GM21723 (cell line): Measurements from ENCODE around the gene RABGAP1.
"Not testable (repeated sequence)": the region's sequence is repeated elsewhere in the genome, so short reads cannot be mapped to it uniquely, and the experiment has no call there.

Experiments used
- ATAC-seq: cut with Tn5 transposase; IDR thresholded peaks from one replicate; pipeline ENCODE4 v1.9.1; 2021; ENCODE audit warnings: mild to moderate bottlenecking, moderate library complexity; ENCODE audit not compliant: unreplicated experiment

The RABGAP1 gene

GRCh38 chr9:122940749-122941581 is at the start of gene RABGAP1:
Gene RABGAP1 (plus strand): TSS chr9:122941020. CDS start chr9:122957060, 16,040 bp downstream.
- peak; percentile 95 for ATAC-seq

DNA sequence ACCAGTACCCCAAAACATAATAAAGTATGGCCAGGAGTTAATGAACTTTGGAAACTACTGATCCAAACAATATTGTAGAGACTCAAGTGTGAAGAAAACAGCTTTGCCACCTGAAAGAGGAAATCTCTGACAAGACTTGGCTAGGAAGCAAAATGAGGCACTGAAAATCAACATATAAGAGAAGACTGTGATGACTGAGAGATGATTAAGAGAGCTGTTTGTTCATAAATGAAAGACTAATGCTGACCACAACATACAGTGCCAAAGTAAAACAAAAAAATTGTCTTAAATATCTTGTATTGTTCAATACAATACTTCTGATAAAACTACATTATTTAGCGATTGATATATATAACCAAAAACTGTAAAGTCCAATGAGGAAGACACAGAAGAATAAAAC is 42.9 kb upstream of the RABGAP1 start:
- ATAC-seq, result no peak

- ATAC-seq, result no peak
These were observed 40.0 kb upstream of the RABGAP1 start for GRCh38 chr9:122900791-122901190.

GRCh38 chr9:122904466-122904822 is 36.4 kb upstream of the RABGAP1 start:
- peak; percentile 20 for ATAC-seq

DNA sequence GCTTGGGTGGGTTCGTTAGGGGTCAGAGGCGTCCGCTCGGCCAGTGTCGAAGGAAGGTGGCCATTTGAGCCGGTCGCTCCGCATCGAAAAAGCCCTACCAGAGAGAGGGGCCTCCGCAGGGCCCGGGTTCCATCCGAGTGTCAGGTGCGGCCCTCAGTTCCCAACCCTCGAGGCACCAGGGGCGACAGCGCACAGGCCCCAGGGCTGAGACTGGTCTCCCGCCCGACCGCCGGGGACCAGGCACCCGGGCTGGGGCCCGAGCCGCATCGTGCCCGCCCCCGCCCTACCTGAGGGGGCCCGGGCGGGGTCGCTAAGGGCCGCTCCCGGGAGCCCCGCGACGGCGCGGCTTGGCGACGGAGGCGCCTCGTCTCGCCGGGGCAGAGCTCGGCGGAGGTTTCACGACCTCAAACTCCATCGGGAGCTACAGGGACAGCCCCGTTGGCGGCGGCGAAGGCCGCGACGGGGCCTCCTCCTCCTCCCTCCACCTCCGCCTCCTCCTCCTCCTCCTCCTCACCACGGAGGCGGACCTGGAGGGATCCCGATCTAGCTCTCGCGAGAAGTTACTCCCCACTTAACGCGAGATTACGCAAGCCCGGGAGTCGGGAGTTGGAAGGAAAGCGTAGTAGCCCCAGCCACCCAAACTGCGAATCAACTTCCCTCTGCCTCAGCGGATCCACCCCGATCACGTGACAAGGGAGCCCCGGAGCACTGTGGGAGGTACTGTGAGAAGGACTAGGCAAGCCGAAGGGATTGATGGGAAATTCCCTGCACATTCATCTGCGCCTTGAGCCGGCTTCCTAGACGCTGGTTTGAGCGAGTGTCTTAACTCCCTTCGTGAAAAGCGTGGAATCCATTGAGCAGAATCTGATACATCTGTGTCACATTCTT is 35.8 kb upstream of the RABGAP1 start, which contains the start of gene RC3H2:
Gene RC3H2, minus strand, starts transcription at position 537 of the 888 bp plus-strand sequence. CDS start 7,850 bp downstream, outside the sequence.
- ATAC-seq, result peak; percentile 84

- not testable (repeated sequence) for ATAC-seq
These were observed 34.7 kb upstream of the RABGAP1 start for GRCh38 chr9:122906122-122906521.

- ATAC-seq, result no peak
These were observed 28.2 kb upstream of the RABGAP1 start for GRCh38 chr9:122912671-122912963.

- peak; percentile 97 for ATAC-seq
These were observed 27.7 kb upstream of the RABGAP1 start, which contains the start of gene ZBTB6 for GRCh38 chr9:122912964-122913673. Gene ZBTB6 (minus strand): TSS chr9:122913323. CDS start chr9:122912072, 1,251 bp downstream.

DNA sequence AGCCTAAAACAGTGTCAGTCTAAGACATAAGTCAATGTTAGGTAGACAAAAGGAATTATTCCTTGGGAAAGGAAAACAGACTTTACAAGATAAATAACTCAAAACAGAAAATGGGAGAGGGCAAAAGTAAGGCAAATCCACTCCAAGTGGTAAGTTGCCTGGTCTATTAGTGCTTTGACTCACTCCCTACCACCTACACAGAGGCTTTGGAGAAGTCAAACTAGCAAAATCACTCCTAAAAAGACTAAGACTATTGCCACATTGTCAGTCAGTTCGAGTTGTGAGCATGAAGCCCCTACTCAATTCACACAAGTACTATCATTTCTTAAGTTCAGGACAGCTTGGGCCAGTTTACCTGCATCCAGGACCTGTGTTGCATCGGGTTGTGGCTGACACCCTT is 22.5 kb upstream of the RABGAP1 start:
- ATAC-seq, result no peak

GRCh38 chr9:122922713-122923112 is 18.1 kb upstream of the RABGAP1 start:
- ATAC-seq, result no peak

DNA sequence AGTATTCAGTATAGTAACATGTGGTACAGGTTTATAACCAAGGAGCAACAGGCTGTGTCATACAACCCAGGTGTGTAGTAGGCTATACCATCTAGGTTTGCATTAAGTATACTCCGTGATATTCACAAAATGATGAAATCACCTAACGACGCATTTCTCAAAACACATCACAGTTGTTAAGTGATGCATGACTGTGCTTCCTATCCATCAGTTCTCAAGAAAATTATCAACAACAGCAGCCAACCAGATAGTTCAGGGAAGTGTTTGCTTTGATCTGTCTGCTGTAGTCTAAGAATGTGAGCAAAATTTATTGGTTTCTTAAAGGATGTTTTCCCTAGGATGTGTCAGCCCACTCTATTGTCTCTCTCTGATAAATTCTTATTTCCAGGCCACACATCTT is 16.9 kb upstream of the RABGAP1 start:
- no peak for ATAC-seq

- no peak for ATAC-seq
These were observed 10.9 kb upstream of the RABGAP1 start for GRCh38 chr9:122929796-122930354.

- ATAC-seq, result no peak
These were observed 10.1 kb upstream of the RABGAP1 start for GRCh38 chr9:122930541-122931225.

- peak; percentile 97 for ATAC-seq
These were observed 9.3 kb upstream of the RABGAP1 start, which contains the start of gene ZBTB26 for GRCh38 chr9:122931226-122932121. Gene ZBTB26 (minus strand): TSS chr9:122931512. CDS start chr9:122919934, 11,578 bp downstream.

GRCh38 chr9:122936464-122936863 is 4.4 kb upstream of the RABGAP1 start:
- no peak for ATAC-seq

- no peak for ATAC-seq
These were observed 3.9 kb upstream of the RABGAP1 start for GRCh38 chr9:122936883-122937282.

GRCh38 chr9:122939601-122940000 is 1.2 kb upstream of the RABGAP1 start:
- no peak for ATAC-seq

- ATAC-seq, result no peak
These were observed 419 bp upstream of the RABGAP1 start for GRCh38 chr9:122940454-122940748.

- no peak for ATAC-seq
These were observed 888 bp downstream of the RABGAP1 start for GRCh38 chr9:122941582-122942234.
